Ishikawa (cell line): ENCODE data around the gene RRAD.
A peak's percentile ranks its signal among the peaks of the same experiment; 100 is the strongest.

Experiments used
- CEBPB ChIP-seq: IDR thresholded peaks from 2 replicates; pipeline ENCODE4 v1.6.1; 2012
- CREB1 ChIP-seq: IDR thresholded peaks from 2 replicates; pipeline ENCODE4 v1.6.1; 2012; ENCODE audit warnings: low read depth
- EGR1 ChIP-seq: IDR thresholded peaks from 2 replicates; pipeline ENCODE4 v1.6.1; 2012
- EP300 ChIP-seq: IDR thresholded peaks from 2 replicates; pipeline ENCODE4 v1.6.1; 2012; ENCODE audit warnings: borderline replicate concordance
- FOXM1 ChIP-seq: IDR thresholded peaks from 2 replicates; pipeline ENCODE4 v1.6.1; 2012; ENCODE audit warnings: low read depth, borderline replicate concordance
- MAX ChIP-seq: IDR thresholded peaks from 2 replicates; pipeline ENCODE4 v1.6.1; 2012
- NFIC ChIP-seq: IDR thresholded peaks from 2 replicates; pipeline ENCODE4 v1.6.1; 2012
- RAD21 ChIP-seq: IDR thresholded peaks from 2 replicates; pipeline ENCODE4 v1.6.1; 2012; ENCODE audit warnings: low read depth
- REST ChIP-seq: IDR thresholded peaks from 2 replicates; pipeline ENCODE4 v1.6.1; 2012; ENCODE audit warnings: low read depth, mild to moderate bottlenecking
- TAF1 ChIP-seq: IDR thresholded peaks from 2 replicates; pipeline ENCODE4 v1.6.1; 2012; ENCODE audit warnings: low read depth, mild to moderate bottlenecking
- TCF12 ChIP-seq: IDR thresholded peaks from 2 replicates; pipeline ENCODE4 v1.6.1; 2012; ENCODE audit warnings: low read depth
- TEAD4 ChIP-seq: IDR thresholded peaks from 2 replicates; pipeline ENCODE4 v1.6.1; 2012
- USF1 ChIP-seq: IDR thresholded peaks from 2 replicates; pipeline ENCODE4 v1.6.1; 2012
- YY1 ChIP-seq: IDR thresholded peaks from 2 replicates; pipeline ENCODE4 v1.6.1; 2012; ENCODE audit warnings: low read depth
- ZBTB7A ChIP-seq: IDR thresholded peaks from 2 replicates; pipeline ENCODE4 v1.6.1; 2012; ENCODE audit warnings: low read depth

RRAD gene

DNA sequence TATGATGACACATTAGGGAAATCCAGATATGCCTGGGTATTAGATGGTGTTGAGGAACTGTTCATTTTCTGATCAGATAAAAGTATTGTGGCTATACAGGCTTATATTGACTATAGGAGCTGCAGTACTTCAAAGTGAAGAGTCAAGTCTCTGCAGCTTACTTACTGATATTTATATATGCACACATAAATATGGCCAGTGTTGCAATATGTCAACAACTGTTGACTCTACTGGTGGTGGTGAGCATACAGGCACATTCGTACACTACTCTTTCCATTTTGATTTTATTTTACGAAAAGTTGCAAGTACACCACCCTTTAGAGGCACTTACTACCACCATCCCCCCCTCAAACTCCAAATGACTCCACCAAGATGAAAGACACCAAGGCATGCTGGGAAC lies 6.3 kb upstream of the RRAD start:
- TF ChIP-seq CREB1 (no peak), FOXM1 (no peak), TAF1 (no peak), REST (no peak), RAD21 (no peak), NFIC (no peak), TEAD4 (no peak), MAX (no peak), USF1 (no peak), YY1 (no peak), CEBPB (no peak)

DNA sequence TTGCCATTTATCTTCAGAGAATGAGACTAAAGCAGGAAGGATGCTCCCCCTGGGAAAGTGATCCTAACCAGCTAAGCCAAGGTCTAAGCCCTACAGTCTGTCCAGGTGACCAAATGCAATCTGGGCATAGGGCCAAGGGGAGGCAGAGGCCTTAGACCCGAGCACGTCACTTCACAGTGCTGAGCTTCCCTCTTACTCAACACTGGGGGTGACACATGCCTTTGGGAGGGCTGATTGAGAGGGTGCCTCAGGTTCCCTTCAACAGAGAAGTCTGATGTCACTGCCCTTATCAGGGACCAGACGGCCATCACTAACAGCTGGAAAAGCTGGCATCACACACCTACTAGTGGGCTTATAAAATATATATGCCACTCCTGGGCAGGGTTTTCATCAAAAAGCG lies 4.9 kb upstream of the RRAD start:
- TF ChIP-seq NFIC (peak; percentile 60; the same call in 1 of the 2 replicates), MAX (no peak), CREB1 (no peak)

DNA sequence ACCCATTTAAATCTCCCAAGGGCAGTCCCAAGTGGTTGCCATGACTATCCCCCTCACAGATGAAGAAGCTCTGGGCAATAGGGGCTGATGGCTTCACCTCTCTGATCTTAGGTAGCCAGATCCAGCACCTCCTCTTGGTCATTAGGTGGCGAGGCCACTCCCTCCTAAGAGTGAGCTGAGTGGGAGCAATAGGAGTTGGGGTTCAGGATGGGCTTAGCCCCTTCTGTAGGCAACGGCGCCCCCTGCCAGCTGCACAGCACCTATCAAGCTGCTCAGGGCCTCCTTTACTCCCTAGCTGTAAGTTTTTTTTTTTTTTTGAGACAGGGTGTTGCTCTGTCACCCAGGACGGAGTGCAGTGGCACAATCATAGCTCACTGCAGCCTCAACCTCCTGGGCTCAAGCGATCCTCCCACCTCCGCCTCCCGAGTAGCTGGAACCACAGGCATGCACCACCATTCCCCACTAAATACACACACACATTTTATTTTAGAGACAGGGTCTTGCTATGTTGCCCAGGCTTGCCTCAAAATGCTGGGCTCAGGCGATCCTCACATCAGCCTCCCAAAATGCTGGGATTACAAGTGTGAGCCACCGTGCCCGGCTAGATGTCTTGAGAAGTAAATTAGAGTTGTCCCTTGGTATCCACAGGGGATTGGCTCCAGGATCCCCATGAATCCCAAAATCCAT lies 3.5 kb upstream of the RRAD start:
- TF ChIP-seq EP300 (no peak), TCF12 (no peak), TAF1 (no peak), YY1 (no peak), RAD21 (peak; percentile 66), CREB1 (no peak), ZBTB7A (no peak), REST (no peak)

DNA sequence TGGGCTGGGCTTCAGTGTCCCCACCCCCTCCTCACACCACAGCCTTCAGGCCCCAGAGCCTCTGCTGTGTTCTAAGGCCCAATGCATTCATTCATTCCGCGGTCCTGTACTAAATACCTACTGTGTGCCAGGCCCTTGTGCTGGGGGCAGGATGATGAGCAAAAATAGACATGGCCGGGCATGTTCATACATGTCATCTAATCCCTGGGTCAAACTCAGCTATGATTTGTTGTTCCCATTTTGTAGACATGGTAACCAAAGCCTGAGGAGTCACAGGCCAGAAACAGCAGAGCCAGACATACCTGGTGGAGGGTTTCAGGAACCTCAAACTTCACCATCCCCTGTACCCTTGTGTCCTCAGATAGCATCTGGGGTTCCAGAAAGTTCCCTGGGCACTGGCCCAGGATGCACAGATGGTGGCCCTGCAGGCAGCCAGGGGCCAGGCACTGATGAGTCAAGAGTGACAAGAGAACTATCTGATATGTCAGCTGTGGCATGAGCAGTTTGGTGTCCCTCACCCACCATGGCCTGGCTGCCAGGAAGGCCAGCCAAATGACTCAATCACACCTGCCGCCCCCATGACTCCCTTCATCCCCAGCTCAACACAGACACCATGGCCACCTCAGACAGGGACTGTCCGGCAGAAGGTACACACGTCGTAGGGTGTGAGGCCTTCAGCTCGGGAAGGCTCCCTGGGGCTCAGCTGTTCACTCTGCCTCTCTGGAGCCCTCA lies 2.7 kb upstream of the RRAD start:
- no peak for TF ChIP-seq CEBPB
- TF ChIP-seq ZBTB7A: no peak
- no peak for TF ChIP-seq USF1
- no peak for TF ChIP-seq EGR1
- no peak for TF ChIP-seq FOXM1
- no peak for TF ChIP-seq EP300

DNA sequence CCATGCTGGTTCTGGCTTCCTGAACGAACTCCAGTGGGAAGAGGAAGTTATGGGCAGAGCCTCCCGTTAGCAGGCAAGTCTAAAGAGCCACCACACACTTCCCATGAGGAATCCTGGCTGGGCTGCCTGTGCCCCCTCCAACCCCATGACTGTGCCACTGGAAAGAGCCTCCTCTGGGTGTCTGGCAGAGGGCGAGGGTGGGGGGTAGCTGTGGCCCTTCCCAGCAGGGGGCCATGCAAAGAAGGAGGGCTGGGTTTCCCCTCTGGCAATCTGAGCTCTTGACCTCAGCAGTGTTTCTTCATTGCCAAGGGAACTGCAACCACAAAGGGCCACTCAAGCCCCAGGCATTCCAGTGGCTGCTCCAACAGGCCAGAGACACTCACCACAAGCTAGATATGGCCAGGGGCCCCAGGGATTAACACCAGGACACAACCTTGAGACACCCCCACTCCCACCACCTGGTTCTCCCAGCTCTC lies 1.7 kb upstream of the RRAD start:
- TF ChIP-seq REST: no peak
- no peak for TF ChIP-seq MAX
- no peak for TF ChIP-seq EP300
- no peak for TF ChIP-seq CREB1
- TF ChIP-seq TCF12: no peak
